HG02759 (cell line): ENCODE results near the gene SARS1.
"Not testable (repeated sequence)": the region's sequence is repeated elsewhere in the genome, so short reads cannot be mapped to it uniquely, and the experiment has no call there.

Experiments
- ATAC-seq: cut with Tn5 transposase; IDR thresholded peaks from one replicate; pipeline ENCODE4 v1.9.1; 2021; ENCODE audit warnings: mild to moderate bottlenecking, moderate library complexity; ENCODE audit not compliant: unreplicated experiment

The SARS1 gene

GRCh38 chr1:109272831-109273547 is 59.3 kb downstream of the SARS1 start:
- no peak for ATAC-seq

- ATAC-seq: no peak
Observed at GRCh38 chr1:109273570-109274288, 60.0 kb downstream of the SARS1 start.

- ATAC-seq: no peak
Observed at GRCh38 chr1:109274533-109275476, 61.1 kb downstream of the SARS1 start.

- ATAC-seq: no peak
Observed at GRCh38 chr1:109275706-109276345, 62.1 kb downstream of the SARS1 start.

- peak; percentile 86 for ATAC-seq
Observed at GRCh38 chr1:109277434-109278204, 63.9 kb downstream of the SARS1 start.

GRCh38 chr1:109279615-109280278 is 66.0 kb downstream of the SARS1 start:
- ATAC-seq: no peak

GRCh38 chr1:109280862-109281261 is 67.1 kb downstream of the SARS1 start:
- ATAC-seq: no peak

- no peak for ATAC-seq
Observed at GRCh38 chr1:109281680-109282496, 68.2 kb downstream of the SARS1 start.

- peak; percentile 2 for ATAC-seq
Observed at GRCh38 chr1:109282497-109282951, 68.8 kb downstream of the SARS1 start.

GRCh38 chr1:109282952-109283747 is 69.4 kb downstream of the SARS1 start, which contains the start of gene PSRC1:
Gene PSRC1 (minus strand): TSS chr1:109283145.
- peak; percentile 97 for ATAC-seq

- peak; percentile 31 for ATAC-seq
Observed at GRCh38 chr1:109283748-109284600, 70.3 kb downstream of the SARS1 start.

GRCh38 chr1:109286762-109287161 is 73.0 kb downstream of the SARS1 start:
- not testable (repeated sequence) for ATAC-seq
